GM10266 (cell line): ENCODE data around the gene CRISP2.

Experiments
- DNase-seq: peaks from one replicate; pipeline ENCODE4 v3.0.0; 2012; ENCODE audit errors: extremely low spot score
- CTCF ChIP-seq: IDR thresholded peaks from 2 replicates; pipeline ENCODE4 v1.5.1; 2012; ENCODE audit warnings: mild to moderate bottlenecking, low read depth; ENCODE audit not compliant: control insufficient read depth, insufficient read depth; ENCODE audit errors: missing control alignments

The CRISP2 gene

GRCh38 chr6:49646130-49646824 is 67.1 kb downstream of the CRISP2 start:
- no peak for TF ChIP-seq CTCF

GRCh38 chr6:49645139-49645538 is 68.2 kb downstream of the CRISP2 start:
- no peak for TF ChIP-seq CTCF
- DNase-seq: no peak

More at GRCh38 chr6:49646130-49646824, 67.1 kb downstream of the CRISP2 start:
- DNase-seq: no peak
